ENCODE measurements around the gene MRS2.

DNA sequence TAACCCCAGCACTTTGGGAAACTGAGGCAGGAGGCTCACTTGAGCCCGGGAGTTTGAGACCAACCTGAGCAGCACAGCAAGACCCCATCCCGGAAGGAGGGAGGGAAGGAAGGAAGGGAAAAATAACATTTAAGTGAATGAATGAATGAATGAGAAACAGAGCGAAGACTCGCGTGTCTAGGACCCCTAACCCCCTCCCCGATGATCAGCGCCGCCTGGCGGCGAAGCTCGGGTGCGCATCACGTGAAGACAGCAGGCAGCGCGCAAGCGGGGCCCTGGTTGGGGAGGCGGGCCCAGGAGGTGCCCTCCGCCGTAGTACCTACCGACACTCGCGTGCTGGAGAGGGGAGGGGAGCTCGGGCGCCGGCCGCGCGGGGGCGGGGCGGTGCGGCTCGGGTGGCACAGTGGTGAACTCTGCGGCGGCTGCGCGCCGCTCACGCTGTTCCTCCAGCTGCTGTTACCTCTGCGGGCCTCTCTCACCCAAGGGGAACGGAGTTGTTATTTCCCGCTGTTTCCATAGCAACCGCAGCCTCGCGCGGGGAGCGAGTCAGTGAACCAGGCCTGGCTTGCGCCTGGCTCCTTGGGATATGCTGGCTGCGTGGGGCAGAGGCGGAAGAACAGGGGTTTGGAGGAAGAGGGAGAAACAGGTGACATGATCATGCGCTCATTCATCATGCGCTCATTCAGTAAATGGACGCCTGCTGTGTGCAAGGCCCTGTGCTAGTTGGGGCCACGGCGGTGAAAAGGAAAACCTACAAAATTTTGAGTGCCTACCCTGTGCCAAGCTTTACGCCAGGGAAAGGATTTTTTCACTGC lies 42.9 kb upstream of the MRS2 start:
- TF ChIP-seq, protein P1, sequence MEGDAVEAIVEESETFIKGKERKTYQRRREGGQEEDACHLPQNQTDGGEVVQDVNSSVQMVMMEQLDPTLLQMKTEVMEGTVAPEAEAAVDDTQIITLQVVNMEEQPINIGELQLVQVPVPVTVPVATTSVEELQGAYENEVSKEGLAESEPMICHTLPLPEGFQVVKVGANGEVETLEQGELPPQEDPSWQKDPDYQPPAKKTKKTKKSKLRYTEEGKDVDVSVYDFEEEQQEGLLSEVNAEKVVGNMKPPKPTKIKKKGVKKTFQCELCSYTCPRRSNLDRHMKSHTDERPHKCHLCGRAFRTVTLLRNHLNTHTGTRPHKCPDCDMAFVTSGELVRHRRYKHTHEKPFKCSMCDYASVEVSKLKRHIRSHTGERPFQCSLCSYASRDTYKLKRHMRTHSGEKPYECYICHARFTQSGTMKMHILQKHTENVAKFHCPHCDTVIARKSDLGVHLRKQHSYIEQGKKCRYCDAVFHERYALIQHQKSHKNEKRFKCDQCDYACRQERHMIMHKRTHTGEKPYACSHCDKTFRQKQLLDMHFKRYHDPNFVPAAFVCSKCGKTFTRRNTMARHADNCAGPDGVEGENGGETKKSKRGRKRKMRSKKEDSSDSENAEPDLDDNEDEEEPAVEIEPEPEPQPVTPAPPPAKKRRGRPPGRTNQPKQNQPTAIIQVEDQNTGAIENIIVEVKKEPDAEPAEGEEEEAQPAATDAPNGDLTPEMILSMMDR (IDR thresholded peaks at IDR 0.05), result peak; percentile 51 to 80 (median 64)
- TF ChIP-seq POLR2A (IDR thresholded peaks at IDR 0.05), result no peak

Measured in adrenal gland (tissue), 5 donors.